Measurements from ENCODE around the gene MBOAT7. TPM values are rescaled to one million over a fixed set of nuclear protein-coding genes. Genes with fewer than 3 reads are reported as not detected.

Gene MBOAT7
- total and polyA plus RNA-seq, 2 donors (not counting 3 experiments of a cell fraction or from before 2014, with no cell fraction given), result 204 to 218 TPM

DNA sequence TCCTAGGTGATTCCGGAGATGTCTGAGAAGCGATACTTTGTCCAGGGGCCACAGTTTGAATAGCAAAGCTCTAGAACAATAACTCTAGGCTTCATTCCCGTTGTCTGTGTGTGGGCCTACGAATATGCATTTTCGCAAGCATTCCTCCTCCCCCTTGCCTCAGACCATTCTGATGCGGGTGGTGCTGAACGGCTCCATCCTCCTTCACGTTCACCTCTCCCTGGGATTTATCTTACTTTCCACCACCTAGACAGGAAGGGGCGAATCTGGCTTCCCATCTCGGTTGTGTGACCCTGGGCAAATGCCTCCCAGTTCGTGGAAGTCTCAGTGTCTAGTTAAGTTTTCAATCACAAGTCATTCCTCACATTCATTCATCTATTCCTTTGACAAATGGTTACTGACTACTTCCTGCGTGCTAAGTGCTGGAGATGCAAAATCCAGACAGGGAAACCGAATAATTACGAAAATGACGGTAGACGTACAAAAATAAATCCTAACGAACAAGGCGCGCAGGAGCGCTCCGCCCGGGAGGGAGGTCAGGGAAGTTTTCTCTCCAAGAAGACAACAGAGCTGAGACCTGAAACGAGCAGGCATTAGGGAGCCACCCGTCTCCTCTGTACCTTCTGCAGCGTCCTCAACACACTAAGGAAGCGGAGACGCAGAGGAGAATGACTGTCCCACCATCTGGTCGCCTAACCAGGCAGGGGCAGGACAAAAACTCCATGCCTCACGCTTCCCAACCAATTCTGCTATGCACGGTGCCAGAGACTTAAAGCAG is 53.1 kb downstream of the MBOAT7 start:
- no peak for DNase-seq (ENCODE audit: low read depth, low spot score)
- Histone ChIP-seq H3K4me2 (ENCODE audit: insufficient read depth, low read length) (peak overlapping the region; percentile 94), H3K9me1 (replicated peaks; ENCODE audit: control insufficient read depth, extremely low read depth, insufficient read depth, low read length) (no peaks in the 10 kb centered on the region), H3K27ac (ENCODE audit: insufficient read depth, low read depth, low read length) (peak overlapping the region; percentile 11), H3K27me3 (ENCODE audit: control insufficient read depth in 2 of 2, insufficient read depth in 2 of 2, low read length in 2 of 2) (no peaks in the 10 kb centered on the region), H2AFZ (ENCODE audit: low read depth, low read length) (peak overlapping the region; percentile 94), H3K4me1 (ENCODE audit: control insufficient read depth, extremely low read depth, insufficient read depth, low read length) (peaks cover 17% of the 10 kb centered on the region), H4K20me1 (replicated peaks; ENCODE audit: control insufficient read depth, extremely low read depth, insufficient read depth, low read length) (no peaks in the 10 kb centered on the region), H3K79me2 (ENCODE audit: control insufficient read depth, insufficient read depth, low read length) (peaks cover 35% of the 10 kb centered on the region), H3K4me3 (replicated peaks in 1 of 3; ENCODE audit: insufficient read depth in 1 of 3, low read depth in 1 of 3, low read length in 3 of 3) (peak overlapping the region; percentile 14 to 69 (median 38)), H3K36me3 (ENCODE audit: control insufficient read depth in 2 of 2, extremely low read depth in 1 of 2, insufficient read depth in 2 of 2, low read length in 2 of 2) (peaks cover 5 to 6% of the 10 kb centered on the region in 2 experiments), H3K9me3 (replicated peaks; ENCODE audit: control insufficient read depth, insufficient read depth, low read length) (no peaks in the 10 kb centered on the region), H3K9ac (replicated peaks; ENCODE audit: extremely low read depth, insufficient read depth, low read length) (peak overlapping the region; percentile 42)
- dilution Hi-C loops (cut with MboI; ENCODE audit: extremely low pct_ligation_motif_present, low sequenced_read_pairs), result no loop called here
- CTCF ChIA-PET, result interaction anchor here (1.0 to 1.7 kb wide), 8 partner anchors 23 to 343 kb away, joined by 3 to 12 read pairs (median 6); partner anchors contain the start of gene LENG1
- no peak for TF ChIP-seq MYC (IDR thresholded peaks at IDR 0.05; ENCODE audit: low read depth, low read length)
- TF ChIP-seq GATA2 (IDR thresholded peaks at IDR 0.05; ENCODE audit: insufficient read depth, insufficient read length, low read depth, low read length), result no peak
- no peak for TF ChIP-seq JUN (IDR thresholded peaks at IDR 0.05; ENCODE audit: borderline replicate concordance, insufficient read depth, insufficient read length, low read depth)
- intact Hi-C loops (cut with micrococcal nuclease), result loop anchor here (2.0 kb wide), 1 partner anchor 33 kb away; the partner anchor contains the start of gene NDUFA3
- BruUV-seq (replicated peaks), result no TSS peak
- peak; percentile 12 for FAIRE-seq
- POLR2A ChIA-PET, result interaction anchor here (0.6 to 1.7 kb wide), 11 partner anchors 12 to 312 kb away, joined by 3 to 13 read pairs (median 4); partner anchors contain the start of genes LENG1, MBOAT7, MYADM and PRPF31

DNA sequence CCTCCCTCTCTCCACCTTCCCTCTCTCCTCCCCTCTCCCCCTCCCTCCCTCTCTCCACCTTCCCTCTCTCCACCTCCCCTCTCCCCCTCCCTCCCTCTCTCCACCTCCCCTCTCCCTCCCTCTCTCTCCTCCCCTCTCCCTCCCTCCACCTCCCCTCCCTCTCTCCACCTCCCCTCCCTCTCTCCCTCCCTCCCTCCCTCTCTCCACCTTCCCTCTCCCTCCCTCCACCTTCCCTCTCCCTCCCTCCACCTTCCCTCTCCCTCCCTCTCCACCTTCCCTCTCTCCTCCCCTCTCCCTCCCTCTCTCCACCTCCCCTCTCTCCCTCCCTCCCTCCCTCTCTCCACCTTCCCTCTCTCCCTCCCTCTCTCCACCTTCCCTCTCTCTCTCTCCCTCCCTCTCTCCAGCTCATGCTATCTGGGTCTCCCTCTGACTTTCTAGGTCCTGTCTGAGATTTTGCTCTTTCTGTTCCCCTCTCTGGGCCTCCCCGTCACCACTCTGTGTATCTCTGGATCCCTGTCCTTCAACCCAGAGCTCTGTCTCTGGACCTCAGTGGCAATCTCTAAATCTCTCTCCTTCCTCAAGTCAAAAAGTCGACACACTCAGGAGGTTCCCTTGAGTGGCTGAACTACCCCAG is 55.3 kb downstream of the MBOAT7 start:
- POLR2A ChIA-PET, result no interaction called here
- no TSS peak for BruUV-seq (replicated peaks)

More for the DNA sequence above, 55.3 kb downstream of the MBOAT7 start:
- H3K9me3 ChIP-seq (replicated peaks; ENCODE audit: control insufficient read depth, insufficient read depth, low read length), result no peaks in the 10 kb centered on the region
- DNase-seq (ENCODE audit: low read depth, low spot score), result no peak
- H4K20me1 ChIP-seq (replicated peaks; ENCODE audit: control insufficient read depth, extremely low read depth, insufficient read depth, low read length), result no peaks in the 10 kb centered on the region
- no peak for FAIRE-seq
- H3K9me1 ChIP-seq (replicated peaks; ENCODE audit: control insufficient read depth, extremely low read depth, insufficient read depth, low read length), result no peaks in the 10 kb centered on the region
- TF ChIP-seq, protein P1, sequence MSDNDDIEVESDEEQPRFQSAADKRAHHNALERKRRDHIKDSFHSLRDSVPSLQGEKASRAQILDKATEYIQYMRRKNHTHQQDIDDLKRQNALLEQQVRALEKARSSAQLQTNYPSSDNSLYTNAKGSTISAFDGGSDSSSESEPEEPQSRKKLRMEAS (IDR thresholded peaks at IDR 0.05; ENCODE audit: insufficient read depth, insufficient read length), result no peak
- TF ChIP-seq GATA2 (IDR thresholded peaks at IDR 0.05; ENCODE audit: insufficient read depth, insufficient read length, low read depth, low read length) (no peak), FOS (IDR thresholded peaks at IDR 0.05; ENCODE audit: borderline replicate concordance, insufficient read depth, low read length) (no peak), EZH2 (IDR thresholded peaks at IDR 0.05; ENCODE audit: borderline replicate concordance, low read depth, low read length, severe bottlenecking) (no peak), POLR2A (IDR thresholded peaks at IDR 0.05; ENCODE audit: low read depth, low read length) (no peak), POLR2AphosphoS5 (IDR thresholded peaks at IDR 0.05; ENCODE audit: insufficient read depth, low read depth, low read length) (no peak), MYC (IDR thresholded peaks at IDR 0.05; ENCODE audit: low read depth, low read length) (no peak), JUN (IDR thresholded peaks at IDR 0.05; ENCODE audit: borderline replicate concordance, insufficient read depth, insufficient read length, low read depth) (no peak)
- TF ChIP-seq, protein P2, sequence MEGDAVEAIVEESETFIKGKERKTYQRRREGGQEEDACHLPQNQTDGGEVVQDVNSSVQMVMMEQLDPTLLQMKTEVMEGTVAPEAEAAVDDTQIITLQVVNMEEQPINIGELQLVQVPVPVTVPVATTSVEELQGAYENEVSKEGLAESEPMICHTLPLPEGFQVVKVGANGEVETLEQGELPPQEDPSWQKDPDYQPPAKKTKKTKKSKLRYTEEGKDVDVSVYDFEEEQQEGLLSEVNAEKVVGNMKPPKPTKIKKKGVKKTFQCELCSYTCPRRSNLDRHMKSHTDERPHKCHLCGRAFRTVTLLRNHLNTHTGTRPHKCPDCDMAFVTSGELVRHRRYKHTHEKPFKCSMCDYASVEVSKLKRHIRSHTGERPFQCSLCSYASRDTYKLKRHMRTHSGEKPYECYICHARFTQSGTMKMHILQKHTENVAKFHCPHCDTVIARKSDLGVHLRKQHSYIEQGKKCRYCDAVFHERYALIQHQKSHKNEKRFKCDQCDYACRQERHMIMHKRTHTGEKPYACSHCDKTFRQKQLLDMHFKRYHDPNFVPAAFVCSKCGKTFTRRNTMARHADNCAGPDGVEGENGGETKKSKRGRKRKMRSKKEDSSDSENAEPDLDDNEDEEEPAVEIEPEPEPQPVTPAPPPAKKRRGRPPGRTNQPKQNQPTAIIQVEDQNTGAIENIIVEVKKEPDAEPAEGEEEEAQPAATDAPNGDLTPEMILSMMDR (IDR thresholded peaks at IDR 0.05; ENCODE audit: extremely low read depth in 1 of 2, insufficient read depth in 1 of 2, low read depth in 1 of 2, low read length in 2 of 2), result no peak
- H3K27ac ChIP-seq (ENCODE audit: insufficient read depth, low read depth, low read length), result no peak overlapping the region
- peaks cover 6 to 13% of the 10 kb centered on the region in 2 experiments for H3K36me3 ChIP-seq (ENCODE audit: control insufficient read depth in 2 of 2, extremely low read depth in 1 of 2, insufficient read depth in 2 of 2, low read length in 2 of 2)
- no peaks in the 10 kb centered on the region for H3K27me3 ChIP-seq (ENCODE audit: control insufficient read depth in 2 of 2, insufficient read depth in 2 of 2, low read length in 2 of 2)
- no peak overlapping the region for H3K9ac ChIP-seq (replicated peaks; ENCODE audit: extremely low read depth, insufficient read depth, low read length)
- H3K79me2 ChIP-seq (ENCODE audit: control insufficient read depth, insufficient read depth, low read length), result peaks cover 13% of the 10 kb centered on the region
- intact Hi-C loops (cut with micrococcal nuclease), result no loop called here
- no peak overlapping the region for H2AFZ ChIP-seq (ENCODE audit: low read depth, low read length)
- dilution Hi-C loops (cut with MboI; ENCODE audit: extremely low pct_ligation_motif_present, low sequenced_read_pairs), result no loop called here
- H3K4me3 ChIP-seq (replicated peaks in 1 of 3; ENCODE audit: insufficient read depth in 1 of 3, low read depth in 1 of 3, low read length in 3 of 3), result no peak overlapping the region
- H3K4me1 ChIP-seq (ENCODE audit: control insufficient read depth, extremely low read depth, insufficient read depth, low read length), result peaks cover 17% of the 10 kb centered on the region
- no peak overlapping the region for H3K4me2 ChIP-seq (ENCODE audit: insufficient read depth, low read length)
- CTCF ChIA-PET, result no interaction called here
